SW480 (cell line): ENCODE measurements around the gene HS3ST3A1.

Experiments used
- DNase-seq: peaks from one replicate; pipeline ENCODE4 v3.0.0-alpha.2; 2016; ENCODE audit warnings: low spot score

HS3ST3A1 gene

DNA sequence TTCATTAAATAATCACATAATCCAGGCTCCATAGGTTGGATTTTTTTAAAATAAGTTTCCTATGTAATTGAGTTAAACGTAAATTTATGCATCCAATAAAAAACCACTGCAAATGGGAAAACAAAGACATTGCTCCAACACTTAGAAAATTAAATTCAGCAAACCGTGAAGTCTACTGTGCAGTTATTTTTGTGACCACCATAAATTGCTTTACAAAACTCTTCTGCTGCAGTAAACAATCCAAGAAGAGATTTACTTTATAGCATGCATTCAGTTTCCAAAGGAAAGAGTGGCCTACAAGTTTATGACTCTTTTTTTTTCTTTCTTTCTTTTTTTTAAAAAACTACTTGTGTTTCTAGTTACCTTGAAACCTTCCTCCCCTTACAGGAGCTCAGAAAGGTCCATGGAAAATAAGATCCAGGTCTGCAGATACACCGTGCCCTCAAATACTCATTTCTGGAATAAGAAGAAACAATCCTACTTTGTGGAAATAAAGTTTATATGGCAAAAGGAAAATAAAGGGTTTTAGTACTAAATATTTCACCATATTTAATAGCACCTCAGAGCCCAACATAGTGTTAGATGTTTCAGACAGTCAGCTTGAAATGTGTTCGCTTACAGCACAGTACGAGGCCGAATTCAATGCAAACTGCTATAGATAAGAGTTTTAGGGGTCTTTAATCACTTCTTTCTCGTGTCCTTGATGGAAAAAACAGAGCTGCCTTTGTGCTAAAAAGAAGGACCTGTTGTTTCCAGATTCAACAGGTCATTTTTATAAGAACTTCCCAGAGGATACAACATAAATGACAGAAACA, 3.2 kb downstream of the HS3ST3A1 start:
- no peak for DNase-seq

DNA sequence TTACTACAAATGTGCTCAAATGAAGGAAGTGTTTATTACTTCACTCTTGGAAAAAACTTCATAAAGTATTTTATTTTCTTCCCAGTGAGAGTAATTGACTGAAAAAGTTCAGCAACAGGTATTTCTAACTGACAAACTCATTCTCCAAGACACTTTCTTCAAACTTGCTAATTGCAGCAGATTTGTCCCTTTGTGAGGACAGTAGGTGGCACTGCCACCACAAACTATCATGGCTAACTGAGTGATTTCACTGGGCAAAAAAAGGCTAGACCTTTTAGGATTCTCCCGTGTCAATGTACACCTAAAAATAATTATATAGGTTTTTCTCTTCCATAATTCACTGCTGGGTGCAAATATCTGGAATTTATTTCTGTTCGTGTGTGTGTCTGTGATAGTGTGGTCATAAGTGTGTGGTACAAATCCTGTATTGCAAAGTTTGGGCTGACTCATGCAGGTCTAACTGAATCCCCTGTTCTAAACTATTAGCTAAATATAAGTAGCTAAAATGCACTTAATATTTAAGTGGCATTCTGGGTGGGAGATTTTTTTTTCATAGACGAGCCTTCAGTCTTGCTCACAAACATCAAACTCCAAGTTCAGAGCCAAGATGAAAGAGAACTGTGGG, 3.9 kb downstream of the HS3ST3A1 start:
- DNase-seq: peak; percentile 53

DNA sequence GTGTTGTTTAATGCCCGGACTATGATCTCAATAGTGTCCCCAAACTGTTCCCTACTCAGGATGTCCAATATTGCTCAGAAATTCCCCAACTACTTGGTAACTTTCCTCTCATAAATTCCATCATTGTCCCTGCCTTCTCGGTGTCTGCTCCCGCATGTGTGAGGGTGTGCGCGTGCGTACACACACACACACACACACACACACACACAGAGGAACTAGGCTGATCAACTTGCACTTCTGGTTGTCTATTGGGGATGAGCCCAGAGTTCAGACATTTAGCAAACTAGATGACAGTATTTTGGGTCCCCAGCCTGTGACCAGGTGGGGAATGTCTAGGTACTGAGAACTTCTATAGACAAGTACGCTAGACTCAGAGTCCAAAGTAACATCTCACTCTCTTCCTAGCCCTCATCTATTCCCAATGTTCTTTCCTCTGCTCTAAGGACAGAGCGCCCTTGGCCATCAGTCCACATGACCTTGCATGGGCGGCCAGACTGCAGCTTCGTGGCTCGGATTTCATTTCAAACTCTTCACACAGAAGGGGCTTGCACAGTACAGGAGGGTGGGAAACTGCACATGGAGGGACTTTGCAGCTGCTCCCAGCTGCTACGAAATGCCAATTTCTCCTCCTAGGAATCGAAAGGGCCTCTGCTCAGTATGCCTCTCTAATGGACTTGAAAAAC, 5.3 kb downstream of the HS3ST3A1 start:
- DNase-seq: no peak

DNA sequence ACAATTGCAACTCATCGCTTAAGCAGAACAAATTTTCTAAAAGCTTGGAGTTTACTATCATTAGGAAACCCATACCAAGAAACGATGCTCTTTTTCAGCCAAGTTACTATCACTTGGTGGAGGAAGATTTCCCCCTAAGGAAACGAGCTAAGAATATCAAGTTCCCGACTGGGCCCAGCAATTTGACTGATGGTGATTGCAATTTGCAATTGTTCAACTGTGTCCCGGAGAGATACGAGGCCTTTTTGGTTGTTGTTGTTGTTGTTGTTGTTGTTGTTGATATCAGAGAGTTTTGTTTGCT, 6.2 kb downstream of the HS3ST3A1 start:
- no peak for DNase-seq

DNA sequence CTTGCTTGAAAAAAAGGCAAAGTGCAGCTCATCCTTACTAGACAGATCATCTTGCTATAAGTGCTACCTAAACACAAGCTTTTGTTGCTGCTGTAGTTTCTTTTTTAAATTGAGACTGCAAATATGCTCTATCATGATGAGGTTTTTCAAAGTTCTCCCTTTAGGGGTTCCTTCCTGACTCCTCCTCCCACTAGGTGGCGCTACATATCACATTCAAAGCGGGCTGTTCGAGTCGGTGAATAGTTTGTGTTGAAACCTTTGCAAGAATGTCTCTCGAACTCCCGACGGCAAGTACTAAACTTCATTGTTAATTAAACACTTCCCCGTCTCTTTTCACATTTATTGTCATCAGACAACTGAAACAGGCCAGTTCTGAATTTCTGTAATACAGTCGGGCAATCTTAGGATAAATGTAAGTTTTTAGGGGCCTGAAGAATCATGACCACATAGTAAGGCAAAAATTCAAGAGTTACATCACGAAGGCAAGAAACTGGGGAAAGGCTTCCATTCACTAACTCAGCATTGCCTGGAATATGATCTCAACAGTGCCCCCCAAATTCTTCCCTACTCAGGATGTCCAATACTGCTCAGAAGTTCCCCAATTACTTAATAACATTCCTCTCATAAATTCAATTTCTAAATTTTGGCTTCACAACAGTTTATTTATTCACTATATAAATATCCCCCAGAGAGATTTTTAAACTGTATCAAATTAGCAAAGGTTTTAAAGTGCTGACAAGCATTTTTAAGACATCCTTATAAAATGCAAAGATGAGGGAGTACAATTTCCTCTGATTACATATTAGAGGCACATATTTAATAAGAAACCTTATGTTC, 6.7 kb downstream of the HS3ST3A1 start:
- DNase-seq: peak; percentile 66

DNA sequence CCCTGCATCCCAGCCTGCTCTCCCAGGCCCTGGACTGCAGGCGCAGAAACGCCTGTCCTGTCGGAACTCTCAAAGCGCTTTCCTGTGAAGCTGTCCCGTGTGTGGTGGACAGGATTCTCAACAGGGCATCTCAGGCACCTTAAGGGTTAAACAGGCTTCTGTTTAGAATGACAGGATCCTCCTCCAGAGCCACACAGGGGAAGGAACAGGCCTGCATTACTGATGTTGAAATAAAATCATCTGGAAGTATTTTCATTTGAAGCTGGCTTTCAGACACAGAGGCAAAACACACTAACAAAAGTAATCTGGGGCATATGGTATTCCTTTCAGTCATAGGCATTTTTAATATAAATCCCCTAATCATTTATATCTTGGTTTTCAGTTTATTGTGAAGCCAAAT, 7.4 kb downstream of the HS3ST3A1 start:
- no peak for DNase-seq

DNA sequence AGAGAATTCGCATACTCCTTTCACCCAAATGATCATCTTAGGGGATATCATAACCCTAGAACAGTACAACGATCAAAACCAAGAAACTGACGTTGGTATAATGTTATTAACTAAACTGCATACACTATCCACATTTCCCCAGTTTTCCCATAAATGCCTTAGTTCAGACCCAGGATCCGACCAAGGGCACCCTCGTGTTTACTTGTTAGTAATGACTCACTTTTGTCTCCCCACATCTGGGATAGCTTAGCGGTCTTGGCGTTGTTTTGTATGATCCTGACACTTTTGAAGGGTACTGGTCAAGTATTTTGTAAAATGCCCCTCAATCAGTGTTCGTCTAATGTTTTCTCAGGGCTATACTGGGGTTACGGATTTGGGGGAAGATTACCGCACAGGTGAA, 8.0 kb downstream of the HS3ST3A1 start:
- DNase-seq: no peak

DNA sequence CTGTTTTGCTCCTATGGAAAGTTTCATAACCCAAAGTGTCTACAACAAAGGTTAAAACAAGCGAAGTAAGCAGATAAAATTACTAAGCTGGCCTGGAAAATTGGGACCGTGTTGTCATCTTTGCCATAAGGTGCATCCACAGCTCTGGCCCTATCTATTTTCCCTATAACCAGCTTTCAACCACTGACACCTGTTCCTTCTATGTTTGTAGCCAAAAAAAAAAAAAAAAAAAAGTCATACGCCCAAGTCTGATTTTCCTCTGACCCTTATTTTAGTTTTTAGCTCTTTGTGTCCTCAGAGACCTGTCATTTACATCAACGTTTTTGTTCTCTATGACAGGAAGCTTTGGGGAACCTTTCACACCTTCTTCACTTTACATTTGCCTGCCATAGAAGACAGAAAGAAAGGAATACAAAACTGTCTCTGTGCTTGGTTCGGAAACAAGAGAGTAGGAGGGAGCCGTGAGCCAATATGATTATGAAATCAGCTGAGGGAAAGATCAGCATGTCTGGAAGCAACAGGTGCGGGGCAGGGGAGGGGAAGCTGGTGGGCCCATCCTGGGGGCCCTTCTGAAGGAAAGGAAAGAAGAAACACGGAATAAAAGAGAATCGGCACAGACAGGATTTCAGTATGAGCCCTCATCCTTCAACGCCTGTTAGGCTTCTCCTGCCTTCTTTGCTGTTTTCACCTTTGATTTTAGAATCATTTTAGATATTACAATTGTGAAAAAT, 8.5 kb downstream of the HS3ST3A1 start:
- no peak for DNase-seq

DNA sequence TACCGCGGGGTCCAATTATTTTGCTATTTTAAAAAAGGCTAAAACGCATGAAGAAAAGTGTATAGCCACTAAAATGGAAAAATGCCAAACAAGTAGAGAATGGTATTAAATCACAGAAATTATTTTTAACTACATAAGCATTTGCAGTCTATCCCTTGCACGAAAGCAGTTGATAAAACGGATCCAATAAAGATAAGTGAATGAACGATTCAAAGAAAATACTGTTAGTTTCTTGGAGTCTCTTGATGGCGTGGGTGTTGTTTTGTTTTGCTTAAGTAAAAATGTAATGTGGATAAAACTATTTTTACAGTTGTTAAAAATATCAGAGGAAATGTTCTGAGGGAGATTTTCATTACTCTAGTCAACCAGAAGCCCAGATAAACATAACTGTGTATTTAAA, 9.3 kb downstream of the HS3ST3A1 start:
- no peak for DNase-seq

DNA sequence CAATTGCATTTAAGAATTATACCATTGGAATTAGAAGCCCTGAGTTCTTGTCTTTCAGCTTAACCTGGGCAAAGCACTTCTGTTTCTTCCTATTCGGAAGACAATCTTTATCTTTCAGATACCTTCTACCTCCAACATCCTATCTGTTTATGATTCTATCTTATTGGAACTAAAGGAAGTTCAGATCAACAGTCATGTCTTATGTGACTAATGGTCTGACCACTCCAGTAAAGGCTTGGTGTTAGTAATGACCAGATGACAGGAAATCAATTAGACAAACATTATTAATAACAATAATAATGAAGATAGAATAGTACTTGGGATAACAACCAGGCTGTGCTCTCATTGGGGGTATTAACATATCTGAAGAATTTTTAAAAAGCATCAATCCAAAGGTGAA, 11.3 kb downstream of the HS3ST3A1 start:
- DNase-seq: no peak

DNA sequence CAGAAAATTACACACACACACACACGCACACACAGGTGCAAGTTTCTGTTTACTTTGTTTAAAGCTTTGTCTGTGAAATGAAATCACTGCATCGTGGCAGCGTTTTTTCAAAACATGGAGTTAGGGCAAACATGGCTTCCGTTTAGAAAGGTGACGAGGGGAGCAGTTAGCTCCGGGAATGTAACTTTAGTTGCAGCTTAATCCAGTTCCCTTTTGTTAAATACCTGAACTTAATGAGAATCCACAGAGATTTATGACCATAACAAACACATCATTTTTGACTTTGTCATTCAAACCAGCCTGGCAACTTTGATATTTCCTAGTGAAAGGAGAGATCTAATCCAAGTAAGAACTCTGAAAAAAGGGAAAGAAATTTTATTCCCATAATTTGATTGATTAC, 12.1 kb downstream of the HS3ST3A1 start:
- no peak for DNase-seq

DNA sequence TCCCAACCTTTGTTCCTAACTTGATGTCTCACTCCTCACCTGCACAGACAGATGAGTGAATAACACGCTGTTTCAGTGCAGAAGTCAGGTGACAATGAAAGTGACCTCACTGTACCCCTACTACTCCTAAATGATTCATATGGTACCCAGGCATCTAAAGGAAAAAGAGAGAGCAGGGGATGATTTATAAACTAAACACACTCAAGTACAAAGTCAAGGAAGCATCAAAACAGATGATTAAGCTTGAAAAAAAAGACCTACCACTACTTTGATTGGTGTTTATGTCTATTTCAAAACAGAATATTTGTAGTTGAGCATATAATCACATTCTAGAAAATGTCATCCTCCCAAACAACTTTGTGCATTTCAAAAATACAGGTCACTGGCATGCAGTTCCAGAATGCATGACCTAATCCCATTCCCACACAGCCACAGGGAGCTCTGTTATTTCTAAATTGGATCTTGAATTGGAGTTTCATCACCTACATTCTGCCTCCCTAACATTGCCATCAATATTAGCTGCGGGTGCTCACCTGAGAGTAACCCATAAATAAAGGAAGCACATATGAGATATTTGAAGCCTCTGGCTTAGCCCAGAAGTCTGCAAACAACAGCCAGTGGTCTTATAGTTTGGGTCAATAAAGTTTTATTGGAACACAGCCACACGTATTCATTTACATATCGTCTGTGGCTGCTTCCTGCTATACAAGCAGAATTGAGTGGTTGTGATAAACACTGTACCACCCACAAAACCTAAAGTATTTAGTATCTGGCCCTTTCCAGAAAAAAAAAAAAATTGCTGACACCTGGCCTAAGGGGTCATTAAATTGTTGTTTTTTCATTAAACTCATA, 14.0 kb downstream of the HS3ST3A1 start:
- no peak for DNase-seq

DNA sequence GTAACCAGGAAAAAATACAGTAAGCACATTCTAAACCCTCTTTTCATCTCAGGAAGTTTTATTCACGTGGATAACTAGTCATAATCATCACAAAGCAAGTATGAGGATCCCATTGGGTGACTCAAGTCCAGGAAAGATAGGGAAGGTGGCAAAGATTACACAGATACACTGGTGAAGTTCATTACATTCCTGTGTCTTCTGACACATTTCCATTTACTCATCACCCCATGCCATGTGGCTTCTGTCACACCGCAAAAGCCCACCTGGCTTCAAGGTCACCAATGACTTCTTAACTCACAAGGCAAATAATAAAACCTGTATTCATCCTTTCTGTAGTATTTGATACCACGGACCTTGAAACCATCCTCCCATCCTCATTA, 17.0 kb downstream of the HS3ST3A1 start:
- peak; percentile 26 for DNase-seq

DNA sequence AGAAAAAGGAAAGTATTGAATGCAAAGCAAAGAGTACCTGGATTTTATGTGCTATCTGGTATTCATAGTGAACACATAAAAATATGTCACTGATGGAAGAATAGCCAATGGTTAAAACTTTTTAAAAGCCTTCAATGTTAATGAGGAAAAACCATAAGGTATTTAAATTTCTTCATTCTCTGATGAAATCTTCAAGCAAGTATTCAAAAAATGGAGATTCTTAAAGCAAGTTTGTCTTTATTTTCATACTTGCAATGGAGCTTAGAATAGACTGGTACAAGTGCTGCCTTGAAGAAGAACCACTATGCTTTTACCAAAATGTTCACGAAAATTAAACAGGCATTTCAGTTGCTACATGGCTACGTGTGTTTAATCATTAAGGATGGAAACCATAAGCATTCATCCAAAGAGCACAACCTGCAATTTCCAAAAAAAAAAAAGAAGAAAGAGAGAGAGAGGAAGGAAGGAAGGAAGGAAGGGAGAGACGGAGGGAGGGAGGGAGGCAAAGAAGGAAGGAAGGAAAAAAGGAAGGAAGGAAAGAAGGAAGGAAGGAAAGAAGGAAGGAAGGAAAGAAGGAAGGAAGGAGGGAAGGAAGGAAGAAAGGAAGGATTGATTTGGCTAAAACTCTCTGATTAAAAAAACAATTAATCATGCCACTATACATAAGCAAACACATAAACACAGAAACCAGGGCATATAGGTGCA, 17.6 kb downstream of the HS3ST3A1 start:
- DNase-seq: no peak

DNA sequence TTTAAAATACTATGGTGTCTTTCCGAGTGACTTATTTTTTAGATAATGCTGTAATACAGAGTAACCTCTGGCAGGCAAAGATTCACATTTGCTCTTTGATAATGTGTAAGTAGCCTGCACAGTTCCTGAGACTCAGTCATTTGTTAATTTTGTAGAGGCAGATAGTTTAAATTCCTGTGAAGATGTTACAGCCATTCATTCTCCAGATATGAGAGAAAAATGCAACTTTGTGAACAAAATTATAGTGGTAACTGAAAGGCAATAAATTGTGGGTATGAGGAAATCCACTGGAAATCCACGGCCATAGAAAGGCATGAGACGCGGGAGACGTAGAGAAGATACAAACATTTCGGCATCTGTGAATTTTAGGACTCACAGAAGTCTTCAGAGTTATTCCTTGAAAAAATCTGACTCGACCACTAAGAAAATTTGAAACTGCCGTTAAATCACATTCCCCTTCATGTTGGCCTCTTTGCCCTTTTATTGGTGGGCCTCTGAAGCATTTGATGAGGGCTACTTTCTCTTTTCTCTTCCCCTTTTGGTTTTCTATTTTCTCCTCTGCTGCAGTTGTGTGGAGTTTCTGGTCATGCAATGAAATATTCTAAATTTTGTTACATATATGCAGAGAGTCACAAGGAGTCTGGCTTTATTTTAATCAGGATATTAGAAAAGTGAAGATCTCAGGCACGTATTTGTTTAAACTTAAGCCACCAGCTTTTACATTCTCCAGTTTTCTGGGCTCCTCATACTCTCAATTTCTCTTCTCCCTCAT, 18.8 kb downstream of the HS3ST3A1 start:
- no peak for DNase-seq

DNA sequence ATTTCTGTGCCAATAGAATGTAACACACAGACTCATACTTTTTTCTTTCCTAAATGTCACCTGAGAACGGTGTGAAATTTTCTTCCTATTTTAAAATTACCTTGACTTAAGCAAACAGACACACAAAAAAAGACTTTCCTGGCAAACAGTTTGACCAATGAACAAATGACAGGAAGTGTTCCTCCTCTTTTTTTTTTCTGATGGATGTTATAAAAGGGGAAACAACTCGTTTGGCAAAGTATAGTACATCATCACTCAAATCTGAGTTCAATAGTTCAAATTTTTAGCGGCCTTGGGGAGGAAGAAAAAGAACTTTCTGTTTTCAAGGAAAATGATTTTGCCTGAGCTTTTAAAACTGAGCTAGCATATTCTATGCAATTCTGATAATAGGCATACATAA, 19.8 kb downstream of the HS3ST3A1 start:
- DNase-seq: no peak

DNA sequence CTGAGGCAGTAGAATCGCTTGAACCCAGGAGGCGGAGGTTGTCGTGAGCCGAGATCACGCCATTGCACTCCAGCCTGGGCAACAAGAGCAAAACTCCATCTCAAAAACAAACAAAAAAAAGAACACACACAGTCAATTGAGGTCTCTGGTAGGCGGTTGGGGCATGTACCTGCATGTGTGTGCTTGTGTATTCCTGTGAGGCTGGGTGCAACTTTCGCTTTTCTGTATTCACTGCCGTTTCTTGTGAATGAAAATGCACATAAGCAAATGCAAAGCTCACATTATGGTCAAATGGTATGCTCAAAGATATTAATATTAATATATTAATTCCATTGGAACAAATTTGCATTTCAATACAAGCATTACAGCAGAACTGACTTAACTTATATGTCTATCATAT, 20.9 kb downstream of the HS3ST3A1 start:
- no peak for DNase-seq

DNA sequence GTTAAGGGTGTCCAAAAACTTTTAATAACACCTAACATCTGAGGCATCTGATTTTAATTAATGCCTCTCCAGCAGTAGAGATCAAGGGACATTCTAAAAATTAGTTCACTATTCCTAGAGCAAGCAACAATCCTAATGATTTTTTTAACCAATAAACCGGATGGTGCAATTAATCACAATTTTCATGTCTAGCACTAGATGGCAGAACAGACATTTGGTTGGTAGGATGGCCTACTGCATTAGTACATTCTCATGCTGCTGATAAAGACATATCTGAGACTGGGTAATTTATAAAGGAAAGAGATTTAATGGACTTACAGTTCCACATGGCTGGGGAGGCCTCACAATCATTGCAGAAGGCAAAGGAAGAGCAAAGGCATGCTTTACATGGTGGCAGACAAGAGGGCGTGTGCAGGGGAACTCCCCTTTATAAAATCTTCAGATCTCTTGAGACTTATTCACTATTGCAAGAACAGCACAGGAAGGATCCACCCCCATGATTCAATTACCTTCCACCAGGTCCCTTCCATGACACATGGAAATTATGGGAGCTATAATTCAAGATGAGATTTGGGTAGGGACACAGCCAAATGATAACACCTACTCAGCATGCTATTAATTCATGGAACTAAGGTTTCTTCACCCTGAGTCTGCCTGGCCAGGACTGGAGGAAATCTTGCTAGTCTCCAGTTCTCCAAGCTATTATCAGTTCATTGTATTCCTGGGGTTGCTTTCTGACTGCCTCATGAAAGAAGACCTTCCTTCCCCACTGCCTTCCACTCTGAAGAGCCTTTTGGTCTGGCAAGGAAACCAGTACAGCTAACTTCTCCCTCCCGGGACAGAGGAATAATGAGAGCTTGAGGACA, 24.8 kb downstream of the HS3ST3A1 start:
- DNase-seq: no peak
